Upper lobe of right lung (tissue), 1 donor: Measurements from ENCODE around the gene FLAD1. TPM values are rescaled to one million over a fixed set of nuclear protein-coding genes. Genes with fewer than 3 reads are reported as not detected.

Experiments
- ATAC-seq: fragments of 200-7000 bp; cut with Tn5 transposase; one replicate; pipeline ENCODE4 v1.9.1; 2020; ENCODE audit warnings: mild to moderate bottlenecking, moderate library complexity
- DNase-seq: peaks from one replicate; pipeline ENCODE4 v3.0.0-alpha.2; 2020
- H3K27ac ChIP-seq: fragments of 200-600 bp; one replicate; pipeline ENCODE4 v1.8.0; 2022
- H3K27me3 ChIP-seq: fragments of 200-600 bp; one replicate; pipeline ENCODE4 v1.8.0; 2022; ENCODE audit warnings: mild to moderate bottlenecking
- H3K36me3 ChIP-seq: fragments of 200-600 bp; one replicate; pipeline ENCODE4 v1.8.0; 2022
- H3K4me1 ChIP-seq: fragments of 200-600 bp; one replicate; pipeline ENCODE4 v1.8.0; 2022
- H3K4me3 ChIP-seq: fragments of 200-600 bp; one replicate; pipeline ENCODE4 v1.8.0; 2022; ENCODE audit warnings: mild to moderate bottlenecking
- H3K9me3 ChIP-seq: fragments of 200-600 bp; one replicate; pipeline ENCODE4 v1.8.0; 2022
- intact Hi-C: fragments of 100-400 bp; cut with DNase I; formaldehyde crosslinking; loops from one replicate; pipeline ENCODE4 v1.11.0; 2022
- total RNA-seq: library from RNA; stranded (reverse); fragmentation: NEBNext Ultra II Directional; extraction: Animal tissue kit (Norgen Biotek cat#: 25700); gene quantifications from one replicate; pipeline ENCODE4 v1.2.1, GENCODE V29; 2021
- TF ChIP-seq, protein P1 (sequence below): fragments of 200-600 bp; IDR thresholded peaks from one replicate; pipeline ENCODE4 v1.8.0; 2022; ENCODE audit warnings: antibody characterized with exemption
- donor health status: DM: no; HTN: yes; CAD: no; lungs with severe emphysema.

FLAD1 gene
- total RNA-seq, 1 donor from 2014 or later: 29.0 TPM

DNA sequence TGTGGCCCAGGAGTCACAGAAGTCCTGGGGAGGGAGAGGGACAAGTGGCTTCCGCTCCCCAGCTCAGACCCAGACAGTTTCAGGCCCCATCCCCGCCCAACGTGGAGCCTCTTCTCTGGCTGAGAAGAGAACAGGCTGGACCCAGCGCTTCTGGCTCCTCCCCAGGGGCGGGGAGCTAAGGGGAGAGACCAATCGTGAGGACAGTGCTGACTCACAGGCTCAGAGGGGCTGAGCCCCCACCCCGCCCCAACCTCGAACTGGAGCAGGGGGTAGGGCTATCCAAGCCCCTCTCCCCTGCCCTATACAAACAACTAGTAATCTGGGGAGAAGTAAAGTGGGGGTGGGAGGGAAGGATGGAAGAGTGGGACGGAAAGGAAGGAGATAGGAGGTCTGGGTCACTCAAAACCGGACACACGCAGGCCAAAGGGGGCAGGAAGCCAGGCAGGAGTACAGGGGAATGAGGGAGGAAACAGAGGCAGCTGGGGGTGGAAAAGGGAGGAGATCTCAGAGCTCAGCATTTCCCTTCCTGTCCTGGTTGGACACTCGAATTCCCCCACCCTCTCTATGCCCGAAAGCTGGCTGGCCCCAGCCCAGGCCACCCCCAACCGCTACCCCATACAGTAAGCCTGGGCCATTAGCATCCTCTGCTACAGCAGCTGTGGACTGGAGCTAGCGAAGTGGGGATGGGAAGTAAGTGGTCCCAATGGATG lies 12.4 kb upstream of the FLAD1 start, which contains the start of gene SHC1:
SHC1 (minus strand) TSS at position 117 of the 710 bp plus-strand sequence. CDS start 221 bp downstream, outside the sequence.
- Histone ChIP-seq H3K27me3 (no peaks in the 10 kb centered on the region), H3K4me3 (peak within 1 kb of the TSS; percentile 63), H3K27ac (peak within 1 kb of the TSS; percentile 93), H3K9me3 (no peaks in the 10 kb centered on the region), H3K4me1 (peaks cover 48% of the 10 kb centered on the region), H3K36me3 (peaks cover 33% of the 10 kb centered on the region)
- peak; percentile 48 for ATAC-seq
- intact Hi-C loops: no loop called here
- peak; percentile 92 for DNase-seq
- TF ChIP-seq, protein P1, sequence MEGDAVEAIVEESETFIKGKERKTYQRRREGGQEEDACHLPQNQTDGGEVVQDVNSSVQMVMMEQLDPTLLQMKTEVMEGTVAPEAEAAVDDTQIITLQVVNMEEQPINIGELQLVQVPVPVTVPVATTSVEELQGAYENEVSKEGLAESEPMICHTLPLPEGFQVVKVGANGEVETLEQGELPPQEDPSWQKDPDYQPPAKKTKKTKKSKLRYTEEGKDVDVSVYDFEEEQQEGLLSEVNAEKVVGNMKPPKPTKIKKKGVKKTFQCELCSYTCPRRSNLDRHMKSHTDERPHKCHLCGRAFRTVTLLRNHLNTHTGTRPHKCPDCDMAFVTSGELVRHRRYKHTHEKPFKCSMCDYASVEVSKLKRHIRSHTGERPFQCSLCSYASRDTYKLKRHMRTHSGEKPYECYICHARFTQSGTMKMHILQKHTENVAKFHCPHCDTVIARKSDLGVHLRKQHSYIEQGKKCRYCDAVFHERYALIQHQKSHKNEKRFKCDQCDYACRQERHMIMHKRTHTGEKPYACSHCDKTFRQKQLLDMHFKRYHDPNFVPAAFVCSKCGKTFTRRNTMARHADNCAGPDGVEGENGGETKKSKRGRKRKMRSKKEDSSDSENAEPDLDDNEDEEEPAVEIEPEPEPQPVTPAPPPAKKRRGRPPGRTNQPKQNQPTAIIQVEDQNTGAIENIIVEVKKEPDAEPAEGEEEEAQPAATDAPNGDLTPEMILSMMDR: no peak

DNA sequence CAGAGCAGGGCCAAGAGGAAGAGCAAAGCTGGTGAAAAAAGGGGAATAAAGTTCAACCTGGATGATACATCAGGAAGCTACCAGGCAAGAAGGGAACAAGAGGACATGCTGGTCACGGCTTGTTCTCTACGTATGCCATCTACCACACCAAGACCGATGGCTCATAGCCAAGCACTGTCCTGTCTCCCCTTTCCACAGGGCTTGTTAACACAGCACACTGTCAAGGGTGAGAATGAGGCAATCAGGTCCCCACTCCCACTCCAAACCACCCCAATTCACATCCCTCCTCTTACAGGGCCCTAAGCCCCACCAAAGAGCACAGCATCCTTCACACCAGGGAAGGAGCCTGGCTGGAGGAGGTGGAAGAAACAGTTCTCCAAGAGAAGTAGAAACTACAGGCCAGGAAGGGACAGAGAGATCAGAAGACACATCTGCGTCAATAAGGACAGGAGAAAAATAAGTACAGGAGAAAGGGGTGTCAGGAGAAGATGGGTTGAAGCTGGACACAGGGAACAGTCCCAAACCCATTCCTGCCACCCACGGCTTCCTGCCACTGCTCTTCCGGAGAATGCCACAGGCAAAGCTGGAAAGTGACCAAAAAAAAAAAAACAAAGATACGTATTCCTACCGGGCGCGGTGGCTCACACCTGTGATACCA lies 11.7 kb upstream of the FLAD1 start:
- Histone ChIP-seq H3K27ac (peak overlapping the region; percentile 93), H3K4me3 (peak overlapping the region; percentile 63), H3K27me3 (no peaks in the 10 kb centered on the region), H3K9me3 (no peaks in the 10 kb centered on the region), H3K4me1 (peaks cover 53% of the 10 kb centered on the region), H3K36me3 (peaks cover 26% of the 10 kb centered on the region)
- DNase-seq: no peak
- no peak for ATAC-seq
- TF ChIP-seq, protein P1: no peak
- intact Hi-C loops: no loop called here

DNA sequence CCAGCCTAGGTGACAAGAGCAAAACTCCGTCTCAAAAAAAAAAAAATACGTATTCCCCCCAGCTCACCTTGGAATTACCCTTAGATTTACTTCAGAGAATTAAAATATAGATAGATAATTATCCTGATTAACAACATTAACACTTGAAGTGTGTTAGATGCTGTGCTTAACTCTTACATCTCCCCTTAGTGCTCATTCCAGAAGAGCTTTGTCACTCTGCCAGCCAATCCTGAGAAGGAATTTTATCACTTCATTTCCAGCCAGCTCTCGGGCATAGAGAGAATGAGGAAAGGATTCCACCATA lies 11.0 kb upstream of the FLAD1 start:
- TF ChIP-seq, protein P1: no peak
- Histone ChIP-seq H3K27ac (peak overlapping the region; percentile 93), H3K36me3 (peaks cover 19% of the 10 kb centered on the region), H3K27me3 (no peaks in the 10 kb centered on the region), H3K9me3 (no peaks in the 10 kb centered on the region), H3K4me1 (peaks cover 54% of the 10 kb centered on the region), H3K4me3 (peak overlapping the region; percentile 63)
- DNase-seq (no peak), ATAC-seq (no peak)
- intact Hi-C loops: no loop called here

DNA sequence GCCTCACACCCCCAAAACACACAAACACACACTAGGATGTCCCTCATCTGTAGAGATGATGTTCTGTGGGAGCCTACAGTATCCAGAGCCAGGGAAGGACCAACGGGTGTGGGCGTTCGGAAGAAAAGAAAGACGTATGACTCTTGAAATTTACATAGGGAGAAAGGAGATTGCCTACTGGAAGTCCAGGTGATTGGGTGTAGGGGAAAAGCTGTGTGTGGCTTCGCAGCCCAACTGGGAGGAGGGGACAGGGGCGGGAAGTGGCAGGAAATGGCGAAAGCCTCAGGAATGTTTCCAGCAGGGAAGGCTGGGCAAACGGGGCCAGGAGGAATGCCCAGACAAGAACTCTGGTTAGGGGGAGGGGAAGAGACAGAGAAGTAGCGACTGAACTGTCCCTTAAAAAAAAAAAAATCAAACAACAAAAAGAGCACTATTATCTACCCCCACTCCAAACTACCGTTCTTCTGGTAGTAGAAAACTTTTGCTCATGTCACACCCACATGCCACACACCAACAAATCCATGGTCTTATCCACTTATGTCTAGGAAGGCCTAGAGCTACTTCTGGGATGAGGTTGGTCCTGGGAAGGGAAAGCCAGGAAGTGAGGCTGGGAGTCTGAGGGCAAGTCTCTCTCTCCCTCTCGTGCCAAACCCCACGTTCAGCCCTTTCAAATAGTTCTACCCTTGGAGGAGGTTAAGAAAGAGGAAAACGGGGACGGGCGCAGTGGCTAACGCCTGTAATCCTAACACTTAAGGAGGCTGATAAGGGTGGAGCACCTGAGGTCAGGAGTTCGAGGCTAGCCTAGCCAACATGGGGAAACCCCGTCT lies 10.4 kb upstream of the FLAD1 start:
- H3K9me3 ChIP-seq: no peaks in the 10 kb centered on the region
- peak overlapping the region; percentile 93 for H3K27ac ChIP-seq
- intact Hi-C loops: no loop called here
- ATAC-seq (peak; percentile 45), DNase-seq (peak; percentile 89)
- no peaks in the 10 kb centered on the region for H3K27me3 ChIP-seq
- peaks cover 50% of the 10 kb centered on the region for H3K4me1 ChIP-seq
- peak overlapping the region; percentile 63 for H3K4me3 ChIP-seq
- H3K36me3 ChIP-seq: peaks cover 13% of the 10 kb centered on the region
- TF ChIP-seq, protein P1: no peak

DNA sequence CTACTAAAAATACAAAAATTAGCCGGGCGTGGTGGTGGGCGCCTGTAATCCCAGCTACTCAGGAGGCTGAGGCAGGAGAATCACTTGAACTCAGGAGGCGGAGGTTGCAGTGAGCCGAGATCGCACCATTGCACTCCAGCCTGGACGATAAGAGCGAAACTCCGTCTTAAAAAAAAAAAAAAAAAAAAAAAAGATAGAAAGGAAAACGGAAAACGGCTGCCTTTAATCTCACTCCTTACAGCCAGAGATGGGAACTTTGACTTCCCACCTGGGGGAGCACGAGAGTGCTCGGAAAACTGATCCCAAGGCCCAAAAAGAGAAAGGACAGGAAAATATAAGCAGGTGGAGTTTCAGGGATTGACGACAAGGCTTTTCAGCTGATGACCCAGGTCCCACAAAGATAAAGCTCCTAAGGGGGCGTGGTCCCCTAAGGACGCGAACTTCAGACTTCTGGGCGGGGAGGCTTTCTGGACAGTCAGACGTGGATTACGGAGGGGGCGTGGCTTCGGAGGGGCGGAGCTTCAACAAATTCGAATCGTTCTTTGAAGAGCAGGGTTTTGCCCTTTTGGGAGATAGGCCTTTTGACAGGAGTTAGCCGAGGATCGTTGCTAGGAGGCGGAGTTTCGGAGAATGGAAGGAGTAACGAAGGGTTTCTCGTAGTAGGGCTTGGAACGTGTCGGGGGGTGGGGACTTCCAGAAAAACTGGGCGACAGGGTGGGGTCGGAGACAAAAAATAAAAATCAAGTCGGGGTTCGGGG lies 9.6 kb upstream of the FLAD1 start:
- TF ChIP-seq, protein P1: peak; percentile 6
- peaks cover 10% of the 10 kb centered on the region for H3K36me3 ChIP-seq
- no peaks in the 10 kb centered on the region for H3K27me3 ChIP-seq
- H3K4me1 ChIP-seq: peaks cover 49% of the 10 kb centered on the region
- intact Hi-C loops: no loop called here
- H3K4me3 ChIP-seq: peak overlapping the region; percentile 63
- H3K9me3 ChIP-seq: no peaks in the 10 kb centered on the region
- peak overlapping the region; percentile 93 for H3K27ac ChIP-seq
- DNase-seq (peak; percentile 98), ATAC-seq (peak; percentile 69)
